PC-9 (cell line): ENCODE data around the gene SLC7A5.

Source experiments
- CTCF ChIP-seq: fragments of 200-600 bp; sonication (generic); conservative IDR thresholded peaks from 2 replicates; pipeline ENCODE4 v1.6.1; 2017; ENCODE audit warnings: mixed run types, antibody characterized with exemption, mild to moderate bottlenecking, moderate library complexity
- EZH2 ChIP-seq: fragments of 200-600 bp; sonication (generic); IDR thresholded peaks from 2 replicates; pipeline ENCODE4 v1.8.0; 2017; ENCODE audit warnings: antibody characterized with exemption, low read depth

DNA sequence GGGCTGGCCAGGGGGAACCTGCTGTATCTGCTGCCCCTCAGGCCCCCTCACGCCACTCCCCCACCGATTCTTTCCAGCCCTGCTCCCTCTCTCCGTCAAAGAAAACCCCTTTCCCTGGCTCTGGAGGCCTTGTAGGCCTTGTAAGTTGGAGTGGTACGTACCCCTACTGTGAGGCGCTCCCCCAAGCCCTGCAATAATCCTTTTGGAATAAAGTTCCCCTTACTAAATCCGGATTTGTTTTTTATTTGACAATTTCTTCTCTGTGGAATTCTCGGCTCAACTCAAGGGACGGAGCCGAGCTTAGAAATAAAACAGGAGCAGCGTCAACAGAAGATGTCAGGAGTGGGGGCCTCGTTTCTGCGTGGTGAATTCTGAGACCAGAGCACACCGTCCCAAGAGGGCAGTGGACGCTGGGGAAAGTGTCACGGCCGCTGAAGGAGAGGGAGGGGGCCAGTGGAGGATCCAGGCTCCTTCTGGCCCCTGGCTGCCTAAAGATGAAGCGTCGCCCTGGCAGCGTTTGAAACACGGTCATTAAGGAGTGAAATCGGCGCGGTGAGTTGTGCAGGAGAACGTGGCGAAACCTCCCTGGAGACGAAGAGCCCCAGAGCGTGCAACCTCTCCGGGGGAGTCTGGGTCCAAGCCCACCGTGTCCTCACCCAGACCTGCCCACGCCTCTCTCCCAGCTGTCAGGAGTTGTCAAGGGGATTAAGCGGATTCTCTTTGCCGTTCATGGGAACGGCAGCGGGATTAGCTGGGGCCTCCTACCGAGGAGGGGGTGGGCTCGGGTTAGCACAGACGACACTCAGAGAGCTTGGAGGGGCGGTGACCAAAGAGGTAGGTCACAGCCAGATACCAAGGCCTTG lies 47.0 kb downstream of the SLC7A5 start:
- TF ChIP-seq CTCF: no peak
- no peak for TF ChIP-seq EZH2
